ENCODE results near the gene DNMBP.
"Not testable (repeated sequence)": the region's sequence is repeated elsewhere in the genome, so short reads cannot be mapped to it uniquely, and the experiment has no call there.

Gene DNMBP

GRCh38 chr10:99943908-99944307 is 65.8 kb downstream of the DNMBP start:
- DNase-seq = no peak

DNA sequence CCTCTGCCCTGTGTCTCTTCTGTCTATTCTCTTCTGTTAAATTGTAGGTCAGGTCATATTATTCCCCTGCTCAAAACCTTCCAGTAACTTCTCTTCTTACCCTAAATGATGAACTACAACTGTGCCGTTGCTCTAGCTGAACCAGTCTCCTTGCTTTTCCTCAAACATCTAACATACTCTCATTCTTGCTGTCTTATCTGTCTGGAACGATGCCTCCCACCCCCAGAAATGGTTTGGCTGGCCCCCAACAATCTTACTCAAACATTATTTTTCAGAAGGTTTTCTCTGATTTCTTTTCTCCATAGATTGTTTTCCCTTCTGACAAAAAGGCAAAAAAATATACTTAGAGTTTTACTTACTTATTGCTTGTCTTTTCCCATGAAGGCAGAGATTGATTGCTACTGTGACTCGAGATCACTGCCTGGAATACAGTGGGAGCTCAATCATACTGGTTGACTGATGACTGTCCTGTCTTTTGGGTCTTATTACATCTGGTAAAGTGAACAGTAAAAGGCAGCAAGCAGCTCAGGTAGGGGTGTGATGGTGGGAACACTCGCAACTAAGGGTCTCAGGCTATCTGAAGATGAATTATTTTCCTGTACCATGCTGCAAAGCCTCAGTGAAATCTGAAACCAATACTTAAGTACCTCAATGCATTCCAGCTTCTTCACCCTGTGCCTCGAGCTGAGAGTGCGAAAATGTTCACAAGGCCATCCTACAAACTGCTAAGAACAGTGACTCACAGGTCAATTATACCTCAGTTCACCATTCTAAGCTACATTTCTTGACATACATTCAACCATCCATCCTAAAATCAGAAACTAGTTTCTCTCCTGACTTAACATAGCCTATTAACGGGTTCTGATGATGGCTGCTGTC is 67.6 kb downstream of the DNMBP start:
- DNase-seq = no peak

GRCh38 chr10:99938563-99938962 is 71.2 kb downstream of the DNMBP start:
- DNase-seq = no peak

- no peak for DNase-seq
Measured at GRCh38 chr10:99937630-99938029, 72.1 kb downstream of the DNMBP start.

DNA sequence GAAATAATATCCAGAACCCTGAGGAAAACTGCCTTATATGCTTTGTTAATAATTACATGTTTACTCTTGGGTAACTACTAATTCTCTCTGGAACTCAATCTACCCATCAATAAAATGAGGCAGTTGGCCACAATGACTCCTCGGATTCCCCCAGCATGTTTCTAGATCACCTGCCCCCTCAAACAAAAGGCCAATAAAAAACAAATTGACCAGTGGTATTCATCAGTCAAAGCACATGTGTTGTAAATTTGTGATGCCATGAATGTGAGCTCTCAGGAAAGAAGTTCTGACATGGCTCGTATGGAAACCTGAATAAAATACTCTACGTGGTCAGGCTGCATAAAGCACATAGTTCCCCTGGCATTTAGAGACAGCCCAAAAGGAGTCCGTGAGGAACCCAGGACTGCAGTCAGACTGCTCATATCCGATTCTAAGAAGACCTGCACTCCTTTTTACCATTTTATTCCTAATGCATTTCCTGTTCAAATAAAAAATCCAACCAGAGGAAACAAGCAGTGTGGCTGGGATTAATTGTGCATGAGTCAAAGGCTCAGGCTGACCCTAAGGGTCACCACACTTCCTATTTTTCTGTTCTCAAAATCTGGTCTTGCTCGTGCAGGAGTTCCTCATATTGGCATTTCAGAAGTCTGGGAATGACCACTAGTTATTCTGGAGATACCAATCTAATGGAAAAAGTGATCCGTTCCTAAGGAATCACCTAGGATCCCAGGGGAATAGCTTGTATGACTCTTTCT is 77.4 kb downstream of the DNMBP start:
- DNase-seq = not testable (repeated sequence)

GRCh38 chr10:99930731-99931550 is 78.8 kb downstream of the DNMBP start:
- DNase-seq = no peak

- no peak for DNase-seq
Measured at GRCh38 chr10:99929360-99929759, 80.4 kb downstream of the DNMBP start.

DNA sequence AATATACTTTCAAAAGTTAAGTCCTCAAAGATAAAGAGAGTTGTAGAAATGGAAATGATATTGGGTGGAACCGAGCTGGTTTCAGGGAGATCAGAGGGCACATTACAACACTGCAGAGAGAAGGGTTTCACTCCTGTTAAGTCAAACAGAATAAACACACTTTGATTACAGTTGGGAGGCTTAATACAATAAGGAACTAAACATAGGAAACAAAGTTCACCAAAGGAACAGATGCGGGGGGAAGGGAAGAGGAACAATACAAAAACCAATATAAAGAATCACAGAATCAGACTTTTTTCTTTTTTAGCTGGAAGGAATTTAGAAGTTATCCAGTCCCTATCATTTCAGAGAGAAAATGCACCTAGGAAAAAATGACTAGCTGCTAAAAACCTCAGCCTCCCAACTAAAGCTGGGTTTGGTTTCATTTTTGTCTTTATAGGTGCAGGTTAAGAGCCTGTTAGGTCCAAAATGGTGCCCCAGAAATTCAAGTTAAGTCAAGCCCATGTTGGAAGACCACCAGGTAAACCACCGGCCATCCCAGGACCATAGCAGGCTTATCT is 81.9 kb downstream of the DNMBP start:
- no peak for DNase-seq

DNA sequence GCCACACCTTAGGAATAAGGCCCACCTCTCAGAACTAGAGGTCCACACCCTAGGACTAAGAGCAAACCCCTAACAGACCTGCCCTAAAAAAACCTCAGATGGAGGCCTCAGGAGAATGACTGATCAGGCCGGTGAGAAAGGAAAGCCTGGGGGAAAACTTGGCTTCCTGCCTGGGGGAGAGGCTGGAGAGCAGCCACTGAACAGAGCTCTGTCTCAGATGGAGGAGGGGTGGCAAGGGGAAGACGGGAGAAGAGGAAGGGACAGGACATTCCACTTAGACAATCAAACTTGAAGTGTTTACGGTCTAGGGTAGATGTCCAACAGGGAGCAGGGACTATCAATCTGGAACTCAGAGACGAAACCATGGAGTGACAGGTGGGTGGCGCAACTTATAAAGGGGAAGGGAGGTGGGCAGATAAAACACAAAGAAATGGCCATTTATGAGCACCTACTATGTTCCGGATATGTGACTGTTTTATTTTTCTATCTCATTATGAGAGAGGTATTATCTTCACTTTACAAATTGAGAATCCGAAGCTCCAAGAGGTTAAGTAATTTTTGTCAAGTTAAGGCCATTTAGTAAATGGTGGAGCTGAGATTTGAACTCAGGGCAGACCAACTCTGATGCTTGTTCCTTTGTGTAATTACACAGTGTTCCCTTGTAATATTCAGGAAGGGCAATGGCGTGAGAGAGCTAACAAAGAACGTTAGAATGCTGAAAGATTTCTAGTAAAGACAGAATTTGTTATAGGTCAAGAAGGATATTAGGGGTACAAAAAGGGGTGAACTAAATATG is 82.6 kb downstream of the DNMBP start:
- DNase-seq = no peak

DNA sequence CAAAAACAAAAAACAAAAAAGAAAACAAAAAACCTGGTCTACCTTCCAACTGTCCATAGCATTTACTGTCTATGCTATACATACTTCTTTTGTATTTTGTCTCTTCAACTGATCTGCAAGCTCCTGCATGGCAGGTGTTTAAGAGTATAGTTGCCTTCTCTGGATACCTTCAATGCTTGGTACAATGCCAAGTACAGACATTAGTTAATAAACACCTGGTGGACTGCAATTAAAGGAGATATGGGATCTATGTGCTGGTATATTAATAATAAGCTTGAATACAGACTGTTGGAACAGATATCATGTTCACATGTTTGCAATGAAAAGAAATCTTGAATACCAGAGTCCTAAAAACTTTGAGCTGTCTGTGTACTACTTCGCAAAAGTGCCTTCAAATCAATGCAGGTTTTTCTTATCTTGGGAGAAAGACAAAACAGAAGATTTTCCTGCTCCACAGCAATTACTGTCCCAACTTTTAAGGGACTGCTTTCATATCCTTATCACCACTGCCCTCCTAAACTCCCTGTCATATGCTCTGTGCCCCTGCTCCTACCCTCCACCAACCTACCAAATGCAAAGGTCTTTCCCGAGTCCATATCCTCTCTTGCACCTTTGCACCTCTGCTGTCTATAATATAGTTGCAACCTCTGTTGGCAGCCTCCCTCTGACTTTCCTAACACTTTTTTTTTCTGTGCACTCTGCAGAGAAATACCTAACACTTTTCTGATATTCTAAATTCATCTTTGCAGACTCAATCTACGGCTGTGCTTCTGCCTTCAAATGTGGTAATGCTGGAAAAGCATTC is 85.1 kb downstream of the DNMBP start:
- no peak for DNase-seq

DNA sequence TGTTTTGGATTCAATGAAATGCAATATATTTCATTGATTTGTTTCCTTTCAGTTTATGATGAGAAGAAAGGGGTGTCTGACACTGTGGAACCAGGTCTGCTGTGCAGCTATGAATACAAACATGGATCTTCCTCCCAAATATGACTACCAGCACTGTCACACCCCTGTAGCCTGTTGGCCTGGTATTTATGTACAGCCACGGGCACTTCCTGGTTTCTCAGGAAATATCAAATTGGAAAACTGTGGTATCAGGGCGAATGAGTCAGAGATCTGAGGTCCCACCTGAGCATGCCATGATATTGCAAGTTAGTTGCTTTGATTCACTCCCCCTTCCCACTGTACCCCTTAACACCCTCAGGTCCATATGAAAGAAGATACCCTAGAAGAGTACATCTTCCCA is 87.8 kb downstream of the DNMBP start:
- no peak for DNase-seq

GRCh38 chr10:99920901-99921300 is 88.8 kb downstream of the DNMBP start:
- no peak for DNase-seq

- DNase-seq = no peak
Measured at GRCh38 chr10:99920486-99920885, 89.3 kb downstream of the DNMBP start.

DNA sequence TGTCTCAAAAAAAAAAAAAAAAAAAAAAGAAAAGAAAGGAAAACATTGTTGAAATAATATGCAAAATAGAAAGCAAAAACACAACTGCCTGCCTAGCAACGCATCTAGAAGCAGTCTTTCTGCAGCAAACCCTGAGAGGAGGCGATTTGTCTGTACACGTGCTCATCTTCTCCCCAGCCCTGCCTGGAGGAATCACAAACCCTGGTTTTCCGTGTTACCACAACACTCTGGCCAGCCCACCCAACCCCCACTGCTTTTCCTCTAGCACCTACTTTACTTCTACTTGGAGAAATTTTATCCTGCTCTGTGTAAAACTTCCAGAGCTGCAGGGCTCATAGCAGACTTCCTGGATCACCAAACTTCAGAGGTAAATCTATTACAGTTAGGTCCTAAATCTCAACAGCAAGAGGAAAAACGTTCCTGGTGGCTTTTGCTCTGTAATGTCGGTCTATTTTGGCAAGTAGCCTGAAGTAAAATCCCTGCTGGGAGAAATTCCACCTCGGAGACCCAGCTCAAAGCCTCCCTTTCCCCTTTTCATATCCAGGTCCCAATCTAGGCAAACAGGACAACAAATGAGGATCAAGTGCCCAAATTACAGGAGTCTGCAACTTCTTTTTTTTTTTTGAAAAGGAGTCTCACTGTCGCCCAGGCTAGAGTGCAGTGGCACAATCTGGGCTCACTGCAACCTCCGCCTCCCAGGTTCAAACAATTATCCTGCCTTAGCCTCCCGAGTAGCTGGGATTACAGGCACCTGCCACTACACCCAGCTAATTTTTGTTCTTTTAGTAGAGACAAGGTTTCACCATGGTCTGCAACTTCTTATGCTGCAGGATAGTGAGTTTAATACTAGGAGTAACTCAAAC is 91.6 kb downstream of the DNMBP start:
- DNase-seq = no peak

DNA sequence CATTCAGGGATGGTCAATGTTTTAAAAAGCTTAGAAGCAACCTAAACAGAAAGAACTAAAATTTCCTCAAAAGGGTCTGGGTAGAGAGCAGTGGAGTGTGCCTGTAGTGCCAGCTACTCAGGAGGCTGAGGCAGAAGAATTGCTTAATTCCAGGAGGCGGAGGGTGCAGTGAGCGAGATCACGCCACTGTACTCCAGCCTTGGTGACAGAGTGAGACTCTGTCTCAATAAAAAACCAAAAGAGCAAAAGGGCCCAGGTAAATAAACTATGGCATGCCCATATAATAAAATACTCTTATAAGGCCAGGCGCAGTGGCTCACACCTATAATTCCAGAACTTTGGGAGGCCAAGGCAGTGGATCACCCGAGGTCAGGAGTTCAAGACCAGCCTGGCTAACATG is 93.0 kb downstream of the DNMBP start:
- DNase-seq = no peak

DNA sequence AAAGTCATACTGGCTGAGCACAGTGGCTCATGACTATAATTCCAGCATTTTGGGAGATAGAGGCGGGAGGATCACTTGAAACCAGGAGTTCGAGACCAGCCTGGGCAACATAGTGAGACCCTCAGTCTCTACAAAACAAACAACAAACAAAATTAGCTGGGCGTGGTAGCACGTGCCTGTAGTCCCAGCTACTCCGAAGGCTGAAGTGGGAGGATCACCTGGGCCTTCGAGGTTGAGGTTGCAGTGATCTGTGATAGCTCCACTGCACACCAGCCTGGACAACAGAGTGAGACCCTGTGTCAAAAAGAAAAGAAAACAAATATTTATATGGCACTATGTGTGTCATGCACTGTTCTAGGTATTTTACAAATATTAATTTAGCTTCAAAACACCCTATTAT is 94.3 kb downstream of the DNMBP start:
- no peak for DNase-seq

- DNase-seq = no peak
Measured at GRCh38 chr10:99914236-99914635, 95.5 kb downstream of the DNMBP start.

DNA sequence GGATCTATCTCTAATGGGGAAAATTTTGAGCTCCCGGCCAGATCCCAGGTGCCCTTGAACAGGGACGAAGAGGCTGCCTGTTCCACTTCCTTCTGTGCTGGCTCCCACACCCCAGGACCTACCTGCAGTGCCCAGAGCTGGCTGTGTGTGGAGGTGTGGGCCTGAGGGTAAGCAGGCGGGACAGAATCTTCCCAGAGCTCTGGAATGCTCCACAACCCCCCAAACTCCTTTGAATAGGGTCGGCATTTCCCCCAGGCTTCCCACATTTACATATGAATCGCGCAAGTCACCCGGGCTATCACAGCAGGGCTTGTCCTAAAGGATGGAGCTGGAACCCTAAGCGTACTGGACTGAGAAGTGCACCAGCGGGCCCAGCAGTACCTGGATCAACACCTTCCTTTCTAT is 95.9 kb downstream of the DNMBP start:
- DNase-seq = no peak

DNA sequence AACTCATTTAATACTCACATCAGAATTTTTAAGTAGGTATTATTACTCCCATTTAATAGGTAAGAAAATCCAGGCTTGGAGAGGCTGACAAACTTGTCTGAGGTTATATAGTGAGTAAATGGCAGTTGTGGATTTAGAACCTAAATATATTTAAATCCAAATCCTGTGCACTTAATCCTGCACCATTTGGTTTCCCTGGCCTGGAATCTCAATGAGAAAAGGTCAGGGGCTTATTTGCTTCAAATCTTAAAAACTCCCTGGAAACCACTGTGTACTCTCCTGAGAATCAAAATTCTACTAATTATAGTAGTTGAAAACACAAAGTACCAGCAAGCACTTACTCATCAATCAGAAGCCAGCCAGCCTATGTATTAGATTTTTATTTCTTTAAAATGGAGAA is 97.7 kb downstream of the DNMBP start:
- no peak for DNase-seq

- no peak for DNase-seq
Measured at GRCh38 chr10:99908512-99908911, 101.2 kb downstream of the DNMBP start.
